Activated T-cell treated with anti-CD3 and anti-CD28 coated beads for 4 hours (primary cell): ENCODE results near the gene GDNF.
"Not testable (repeated sequence)": the region's sequence is repeated elsewhere in the genome, so short reads cannot be mapped to it uniquely, and the experiment has no call there.

Experiments
- DNase-seq: peaks from one replicate; pipeline ENCODE4 v3.0.0-alpha.2; 2020

Gene GDNF

GRCh38 chr5:37815913-37816312 is 23.9 kb downstream of the GDNF start:
- no peak for DNase-seq

- no peak for DNase-seq
Measured at GRCh38 chr5:37814699-37815098, 25.1 kb downstream of the GDNF start.

- no peak for DNase-seq
Measured at GRCh38 chr5:37812365-37812764, 27.5 kb downstream of the GDNF start.

GRCh38 chr5:37811866-37812265 is 28.0 kb downstream of the GDNF start:
- DNase-seq: no peak

DNA sequence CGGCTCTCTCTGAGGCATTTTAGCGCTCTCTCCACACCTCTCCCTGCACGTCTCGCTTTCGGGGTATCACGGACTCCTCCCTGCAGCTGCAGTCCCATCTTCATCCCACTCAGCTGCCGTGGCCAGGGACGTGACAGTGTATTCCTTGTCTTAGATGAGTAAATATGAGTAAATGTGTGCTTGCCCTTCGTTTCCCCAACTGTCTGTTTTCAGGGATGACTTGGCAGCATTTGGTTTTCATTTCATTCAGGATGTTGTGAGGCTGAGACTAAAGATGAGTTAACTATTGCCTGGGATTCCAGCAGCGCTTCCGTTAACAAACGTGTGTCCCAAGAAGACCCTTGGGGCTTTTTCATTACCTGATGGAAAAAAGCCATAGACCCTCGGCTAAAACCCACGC is 29.5 kb downstream of the GDNF start:
- no peak for DNase-seq

GRCh38 chr5:37808945-37809344 is 30.9 kb downstream of the GDNF start:
- DNase-seq: no peak

GRCh38 chr5:37807621-37808301 is 32.1 kb downstream of the GDNF start:
- DNase-seq: no peak

GRCh38 chr5:37807015-37807414 is 32.8 kb downstream of the GDNF start:
- no peak for DNase-seq

DNA sequence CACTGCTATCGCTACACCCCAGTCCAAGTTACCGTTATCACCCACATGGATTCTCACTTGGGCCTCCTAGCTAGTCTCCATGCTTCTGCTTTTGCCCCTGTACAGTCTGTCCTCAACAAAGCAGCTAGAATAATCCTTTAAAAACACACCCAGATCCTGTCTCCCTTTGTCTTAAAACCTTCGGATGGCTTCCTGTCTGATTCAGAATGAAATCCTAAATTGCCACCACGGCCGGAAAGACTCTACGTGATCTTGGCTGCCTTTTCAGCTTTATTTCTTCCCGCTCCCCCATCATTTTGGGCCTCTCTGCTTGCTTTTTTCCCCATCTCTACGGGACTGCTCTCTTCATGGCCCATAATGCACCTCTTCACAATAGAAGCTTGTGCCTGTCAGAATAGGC is 33.4 kb downstream of the GDNF start:
- DNase-seq: no peak

GRCh38 chr5:37806016-37806415 is 33.8 kb downstream of the GDNF start:
- DNase-seq: no peak

- DNase-seq: no peak
Measured at GRCh38 chr5:37804401-37804800, 35.4 kb downstream of the GDNF start.

GRCh38 chr5:37803487-37803886 is 36.4 kb downstream of the GDNF start:
- DNase-seq: no peak

GRCh38 chr5:37801521-37801920 is 38.3 kb downstream of the GDNF start:
- DNase-seq: no peak

DNA sequence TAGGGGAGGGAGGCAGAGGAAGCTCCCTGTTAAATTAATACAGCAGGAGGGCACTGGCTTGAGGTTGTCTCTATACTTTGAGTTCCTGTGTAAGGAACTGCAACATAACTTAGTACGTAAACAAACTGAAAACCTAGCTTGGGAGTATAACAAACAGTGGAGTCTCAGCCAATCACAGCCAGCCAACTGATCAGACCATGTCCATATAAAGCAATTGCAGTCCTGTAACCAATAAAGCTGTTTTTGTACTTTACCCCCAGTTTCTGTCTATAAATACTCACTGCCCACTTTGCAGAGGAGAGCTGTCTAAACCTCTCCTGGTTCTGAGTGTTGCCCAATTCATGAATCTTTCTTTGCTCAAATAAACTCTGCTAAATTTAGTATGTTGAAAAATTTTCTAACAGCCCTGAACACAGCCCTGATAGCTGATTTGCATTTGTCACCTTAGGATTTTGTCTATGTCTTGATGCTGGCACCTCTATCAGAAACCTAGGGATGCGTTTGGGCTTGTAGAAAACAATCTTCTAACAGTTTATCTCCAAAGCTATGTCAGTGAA is 39.9 kb downstream of the GDNF start:
- DNase-seq: no peak

DNA sequence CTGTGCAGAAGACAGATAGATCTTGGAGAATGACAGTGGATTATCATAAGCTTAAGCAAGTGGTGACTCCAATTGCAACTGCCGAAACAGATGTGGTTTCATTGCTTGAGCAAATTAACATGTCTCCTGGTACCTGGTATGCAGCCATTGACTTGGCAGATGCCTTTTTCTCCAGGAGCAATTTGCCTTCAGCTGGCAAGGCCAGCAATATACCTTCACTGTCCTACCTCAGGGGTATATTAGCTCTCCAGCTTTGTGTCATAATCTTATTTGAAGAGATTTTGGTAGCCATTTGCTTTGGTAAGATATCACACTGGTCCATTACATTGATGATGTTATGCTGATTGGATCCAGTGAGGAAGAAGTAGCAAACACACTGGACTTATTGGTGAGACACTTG is 43.4 kb downstream of the GDNF start:
- not testable (repeated sequence) for DNase-seq

- DNase-seq: not testable (repeated sequence)
Measured at GRCh38 chr5:37795292-37795691, 44.5 kb downstream of the GDNF start.

DNA sequence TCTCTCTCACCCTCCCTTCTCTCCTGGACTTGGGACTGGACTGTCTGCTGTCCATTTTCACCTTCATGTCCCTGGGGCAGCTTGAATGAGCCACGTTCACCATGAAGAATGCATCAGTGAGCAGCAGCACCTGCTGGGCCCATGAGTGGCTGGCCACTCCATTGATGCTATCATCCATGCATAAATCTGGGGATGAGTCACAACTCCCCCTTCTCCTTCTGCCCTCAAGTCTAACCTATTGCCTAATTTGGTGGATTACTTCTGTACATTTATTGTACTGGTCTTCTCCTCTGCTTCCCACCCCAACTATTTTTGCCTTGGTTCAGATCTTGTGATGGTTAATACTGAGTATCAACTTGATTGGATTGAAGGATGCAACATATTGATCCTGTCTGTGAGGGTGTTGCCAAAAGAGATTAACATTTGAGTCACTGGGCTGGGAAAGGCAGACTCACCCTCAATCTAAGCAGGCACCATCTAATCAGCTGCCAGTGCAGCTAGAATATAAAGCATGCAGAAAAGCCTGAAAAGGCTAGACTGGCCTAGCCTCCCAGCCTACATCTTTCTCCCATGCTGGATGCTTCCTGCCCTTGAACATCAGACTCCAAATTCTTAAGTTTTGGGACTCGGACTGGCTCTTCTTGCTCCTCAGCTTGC is 46.7 kb downstream of the GDNF start:
- DNase-seq: no peak

DNA sequence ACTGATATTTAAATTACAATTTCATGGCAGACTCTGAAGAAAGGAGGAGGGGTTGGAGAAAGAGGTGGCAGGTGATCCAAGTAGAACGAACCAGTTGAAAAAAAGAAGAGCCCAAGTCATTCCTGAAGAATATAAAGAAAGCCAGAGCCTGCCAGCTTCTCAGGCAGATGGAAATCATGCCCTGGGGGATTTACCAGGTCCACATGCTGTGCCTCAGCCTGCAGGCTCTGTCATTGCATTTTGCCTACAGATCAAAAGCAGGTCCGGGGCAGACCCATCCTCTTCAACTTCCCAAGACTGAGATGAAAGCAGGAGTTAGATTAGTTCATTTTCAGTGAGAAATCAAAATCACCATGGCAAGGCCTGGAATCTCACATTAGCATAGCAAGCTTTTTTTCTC is 48.5 kb downstream of the GDNF start:
- no peak for DNase-seq

DNA sequence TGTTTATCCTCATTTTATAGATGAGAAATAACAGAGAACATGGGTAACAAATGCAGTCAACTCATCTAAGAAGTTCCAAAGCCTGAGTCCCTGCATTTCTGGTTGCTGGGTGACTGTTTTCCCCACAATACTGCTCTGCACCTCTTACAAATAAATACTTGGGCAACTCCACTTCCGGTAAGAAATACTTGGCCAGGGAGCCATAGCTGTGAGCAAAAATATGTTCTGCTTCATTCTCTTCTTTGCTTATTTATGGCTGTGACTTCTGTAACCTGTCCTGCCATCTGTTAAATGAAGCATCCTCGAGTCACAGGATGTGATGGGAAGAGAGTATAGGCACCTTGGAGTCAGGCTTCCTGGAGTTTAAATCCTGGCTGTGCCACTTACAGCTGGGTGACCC is 49.9 kb downstream of the GDNF start:
- DNase-seq: no peak

DNA sequence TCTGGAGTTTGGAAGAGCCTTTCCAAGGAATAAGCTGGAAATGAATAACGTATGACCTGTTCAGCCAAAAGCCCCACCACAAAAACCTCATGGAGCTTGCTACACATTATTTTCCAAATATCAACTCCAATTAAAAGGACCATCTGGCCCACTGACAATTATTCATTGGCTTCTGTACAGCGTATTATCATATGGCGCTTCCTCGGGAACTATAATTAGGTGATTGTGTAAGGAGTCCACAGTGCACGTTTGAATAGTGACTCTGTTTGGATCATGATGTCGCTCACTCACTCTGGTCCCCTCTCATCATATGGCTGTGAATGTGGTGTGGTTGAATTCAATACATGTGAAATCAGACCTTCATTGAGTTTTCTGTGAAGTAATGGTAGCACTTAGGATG is 52.1 kb downstream of the GDNF start:
- no peak for DNase-seq

- no peak for DNase-seq
Measured at GRCh38 chr5:37786862-37787519, 52.9 kb downstream of the GDNF start.

GRCh38 chr5:37786416-37786815 is 53.4 kb downstream of the GDNF start:
- DNase-seq: no peak

GRCh38 chr5:37781409-37781808 is 58.4 kb downstream of the GDNF start:
- DNase-seq: not testable (repeated sequence)
